Hepatic stellate cell (primary cell): ENCODE data around the gene PADI4.
"Not testable (repeated sequence)": the region's sequence is repeated elsewhere in the genome, so short reads cannot be mapped to it uniquely, and the experiment has no call there.

Source experiments
- DNase-seq: peaks from one replicate; pipeline ENCODE4 v3.0.0; 2011; ENCODE audit warnings: low spot score

Gene PADI4

DNA sequence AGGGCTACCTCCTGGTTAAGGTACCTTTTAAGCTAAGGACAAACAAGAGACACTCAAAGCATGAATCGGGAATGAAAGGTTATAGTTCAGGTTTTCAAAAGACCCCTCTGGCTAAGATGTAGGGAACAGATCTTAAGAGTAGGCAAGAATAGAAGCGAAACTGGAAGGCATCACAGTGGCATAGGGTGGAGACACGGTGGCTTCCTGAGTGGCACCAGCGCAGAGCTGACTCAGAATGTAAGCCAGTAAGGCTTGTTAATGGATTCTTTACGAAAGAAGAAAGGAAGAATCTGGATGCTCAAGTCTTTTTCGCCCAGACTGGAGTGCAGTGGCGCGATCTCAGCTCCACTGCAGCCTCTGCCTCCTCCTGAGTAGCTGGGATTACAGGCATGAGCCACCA, 85.2 kb downstream of the PADI4 start:
- no peak for DNase-seq

DNA sequence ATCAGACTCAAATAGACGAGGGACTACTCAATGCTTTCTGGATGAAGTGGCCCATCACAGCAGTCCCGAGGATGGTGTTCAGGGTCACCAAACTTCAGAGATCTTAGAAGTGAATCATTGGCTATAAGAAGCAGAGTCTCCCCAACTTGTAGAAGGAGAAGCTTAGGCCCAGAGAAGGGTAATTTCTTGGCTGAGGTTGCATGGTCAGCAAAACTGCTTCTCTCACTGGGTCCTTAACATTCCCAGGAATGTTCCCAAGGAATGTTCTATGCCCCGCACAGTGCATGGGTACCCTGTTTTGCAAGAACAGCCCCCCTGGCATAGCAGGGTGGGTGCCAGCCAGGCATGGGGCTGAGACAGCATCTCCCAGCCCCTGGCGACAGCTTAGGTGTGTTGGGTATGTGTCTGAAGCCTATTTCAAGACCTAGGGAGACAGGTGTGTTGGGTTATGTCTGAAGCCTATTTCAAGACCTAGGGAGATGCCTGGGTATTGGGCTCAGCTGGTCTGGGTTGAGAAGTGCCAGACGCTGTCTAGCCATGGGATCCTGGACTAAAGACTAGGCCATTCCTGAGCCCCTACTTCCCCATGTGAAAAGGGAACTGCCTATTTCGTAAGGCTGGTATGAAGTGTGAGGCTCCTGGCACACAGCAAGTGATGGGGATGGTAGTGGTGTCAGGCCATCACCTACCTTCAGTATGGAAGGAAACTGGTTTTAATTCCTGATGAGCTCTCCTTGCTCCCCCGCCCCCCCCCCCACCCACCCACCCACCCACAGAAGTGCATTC, 90.1 kb downstream of the PADI4 start:
- no peak for DNase-seq

DNA sequence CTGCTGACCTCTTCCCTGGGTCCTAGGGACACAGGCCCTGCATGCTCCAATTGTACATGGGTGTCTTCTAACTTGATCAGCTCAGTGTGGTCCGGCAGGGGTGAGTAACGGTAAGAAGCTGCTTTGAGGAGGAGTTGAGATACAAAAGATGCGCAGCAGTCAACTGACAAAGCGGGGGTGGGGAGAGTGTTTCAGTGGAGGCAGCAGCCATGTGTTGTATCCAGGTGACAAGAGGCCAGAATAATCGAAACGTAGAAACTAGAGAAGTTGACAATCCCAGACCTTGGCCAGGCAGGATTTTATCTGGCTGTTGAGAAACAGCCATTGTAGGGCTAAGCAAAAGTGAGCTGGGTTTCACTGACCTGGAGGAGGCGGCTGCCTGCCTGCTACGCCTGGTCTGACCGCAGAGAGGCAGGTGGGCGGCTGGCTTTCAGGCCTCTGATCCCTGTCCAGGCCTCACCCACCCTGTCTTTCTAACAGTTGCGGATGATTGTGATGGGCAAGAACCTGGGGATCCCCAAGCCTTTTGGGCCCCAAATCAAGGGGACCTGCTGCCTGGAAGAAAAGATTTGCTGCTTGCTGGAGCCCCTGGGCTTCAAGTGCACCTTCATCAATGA, 92.8 kb downstream of the PADI4 start:
- DNase-seq = no peak

DNA sequence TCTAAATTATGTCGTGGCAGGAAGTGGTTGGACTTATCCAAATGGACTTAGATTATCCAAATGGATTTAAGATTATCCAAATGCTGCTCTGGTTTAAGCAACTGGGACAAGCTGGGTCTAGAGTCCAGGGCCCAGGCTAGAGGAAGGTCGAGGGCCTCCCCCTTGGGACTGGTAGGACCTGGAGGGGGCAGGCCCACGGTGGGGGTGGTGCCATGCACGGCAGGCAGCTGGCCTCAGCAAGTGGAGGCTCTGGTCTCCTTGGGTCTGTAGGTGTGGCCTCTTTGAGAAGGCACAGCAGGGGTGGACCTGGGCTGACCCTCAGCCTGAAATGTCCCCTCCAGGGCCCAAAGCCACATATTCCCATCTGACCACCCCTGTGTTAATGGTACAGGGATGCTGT, 93.8 kb downstream of the PADI4 start:
- DNase-seq = no peak

- no peak for DNase-seq
These were observed 95.1 kb downstream of the PADI4 start for GRCh38 chr1:17403081-17403480.

DNA sequence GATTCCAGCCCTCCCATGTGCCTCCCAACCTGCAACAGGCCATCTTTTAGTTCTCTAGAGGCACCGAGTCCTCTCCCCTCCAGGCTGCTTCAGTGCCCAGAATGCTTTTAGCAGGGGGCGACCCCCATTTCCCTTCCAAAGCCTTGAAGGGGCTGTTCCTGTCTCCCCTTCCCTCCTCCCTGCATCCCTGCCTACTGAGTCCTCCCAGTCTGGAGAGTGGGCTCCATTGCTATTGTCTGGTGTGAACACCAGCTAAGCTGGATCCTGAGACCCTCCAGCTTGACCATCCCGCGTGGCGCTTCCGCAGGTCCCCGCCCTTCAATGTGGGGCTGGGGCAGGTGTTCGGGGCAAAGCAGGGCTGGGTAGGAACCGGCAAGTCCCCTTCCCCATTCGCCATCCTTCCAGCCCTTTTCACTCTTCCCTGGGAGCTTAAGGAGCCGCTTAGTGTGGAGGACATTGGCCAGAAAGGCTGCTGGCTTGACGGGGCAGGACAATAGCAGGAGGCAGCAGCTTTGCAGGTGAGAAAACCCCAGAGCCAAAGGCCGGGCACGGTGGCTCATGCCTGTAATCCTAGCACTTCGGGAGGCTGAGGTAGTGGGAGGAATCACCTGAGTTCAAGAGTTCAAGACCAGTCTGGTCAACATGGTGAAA, 96.2 kb downstream of the PADI4 start:
- DNase-seq = no peak

DNA sequence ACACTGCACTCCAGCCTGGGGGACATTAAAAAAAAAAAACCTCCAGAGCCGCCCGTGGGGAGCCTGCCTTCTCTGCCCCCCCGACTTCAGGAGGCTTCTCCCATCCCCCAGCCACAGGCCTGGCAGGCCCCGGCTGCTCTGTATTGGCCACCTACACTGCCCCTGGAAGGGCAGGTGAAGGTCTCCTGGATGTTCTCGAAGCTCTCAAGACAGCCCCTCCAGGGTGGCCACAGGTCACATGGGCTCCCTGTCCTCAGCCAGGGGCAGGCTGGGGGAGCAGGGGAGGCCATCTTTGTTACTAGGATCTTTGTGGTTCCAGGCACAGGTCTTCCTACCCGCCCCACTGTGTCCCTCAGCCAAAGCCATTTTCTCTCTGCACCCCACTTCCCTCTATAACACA, 96.8 kb downstream of the PADI4 start:
- DNase-seq = no peak

- DNase-seq = peak; percentile 85
These were observed 98.1 kb downstream of the PADI4 start for GRCh38 chr1:17405898-17406759.

GRCh38 chr1:17406760-17407475, 98.9 kb downstream of the PADI4 start:
- DNase-seq = not testable (repeated sequence)

DNA sequence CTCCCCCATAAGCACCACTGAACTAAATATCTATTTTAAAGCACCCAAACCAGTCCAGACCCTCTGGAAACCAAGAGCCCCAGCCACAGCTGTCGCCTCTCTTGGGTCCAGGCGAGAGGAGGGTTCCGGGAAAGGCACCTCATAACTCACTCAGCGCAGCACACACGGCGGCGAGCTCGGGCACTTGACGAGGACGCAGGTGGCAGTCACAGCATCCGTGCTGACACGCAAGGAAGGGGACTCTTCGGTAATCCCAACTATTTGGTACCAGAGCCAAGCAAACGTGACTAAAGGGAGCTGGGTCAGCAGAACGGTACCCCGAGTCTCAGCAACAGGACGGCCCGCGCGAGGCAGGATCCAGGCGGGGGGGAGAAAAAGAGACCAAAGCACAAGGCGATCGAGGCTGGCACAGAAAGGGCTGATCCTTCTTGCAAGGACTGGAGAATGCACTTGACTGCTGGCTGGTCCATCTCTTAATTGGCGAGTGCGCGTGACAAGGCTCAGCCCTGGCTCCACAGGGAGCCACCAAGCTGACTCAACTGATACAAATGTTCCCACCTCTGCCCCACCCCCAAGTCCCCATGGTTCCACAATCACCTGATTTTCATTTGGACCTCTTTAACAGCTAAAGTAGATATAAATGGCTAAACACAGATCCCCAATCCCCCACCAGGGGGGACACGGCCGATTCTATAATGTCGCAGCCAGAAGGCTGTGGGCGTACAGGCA, 100.0 kb downstream of the PADI4 start:
- not testable (repeated sequence) for DNase-seq

DNA sequence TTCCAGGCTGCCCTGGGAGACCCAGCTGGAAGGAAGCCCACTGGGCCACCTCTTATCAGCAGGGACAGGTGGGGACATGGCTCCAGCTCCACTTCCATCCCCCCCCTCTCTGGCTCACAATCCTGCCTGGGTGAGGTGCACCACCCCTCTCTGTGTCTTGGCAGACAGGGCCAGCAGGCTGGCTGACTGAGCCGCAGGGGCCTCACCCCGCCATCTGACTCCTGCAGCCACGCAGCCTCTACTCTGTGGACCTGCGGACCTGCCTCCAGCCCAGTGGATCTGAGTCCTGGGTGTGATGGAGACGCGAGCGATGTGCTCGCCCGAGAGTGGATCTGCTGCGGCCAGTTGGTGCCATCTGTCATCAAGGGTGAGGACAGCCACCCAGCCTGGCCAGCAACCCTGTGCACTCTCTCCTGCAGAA, 101.4 kb downstream of the PADI4 start:
- DNase-seq = no peak

DNA sequence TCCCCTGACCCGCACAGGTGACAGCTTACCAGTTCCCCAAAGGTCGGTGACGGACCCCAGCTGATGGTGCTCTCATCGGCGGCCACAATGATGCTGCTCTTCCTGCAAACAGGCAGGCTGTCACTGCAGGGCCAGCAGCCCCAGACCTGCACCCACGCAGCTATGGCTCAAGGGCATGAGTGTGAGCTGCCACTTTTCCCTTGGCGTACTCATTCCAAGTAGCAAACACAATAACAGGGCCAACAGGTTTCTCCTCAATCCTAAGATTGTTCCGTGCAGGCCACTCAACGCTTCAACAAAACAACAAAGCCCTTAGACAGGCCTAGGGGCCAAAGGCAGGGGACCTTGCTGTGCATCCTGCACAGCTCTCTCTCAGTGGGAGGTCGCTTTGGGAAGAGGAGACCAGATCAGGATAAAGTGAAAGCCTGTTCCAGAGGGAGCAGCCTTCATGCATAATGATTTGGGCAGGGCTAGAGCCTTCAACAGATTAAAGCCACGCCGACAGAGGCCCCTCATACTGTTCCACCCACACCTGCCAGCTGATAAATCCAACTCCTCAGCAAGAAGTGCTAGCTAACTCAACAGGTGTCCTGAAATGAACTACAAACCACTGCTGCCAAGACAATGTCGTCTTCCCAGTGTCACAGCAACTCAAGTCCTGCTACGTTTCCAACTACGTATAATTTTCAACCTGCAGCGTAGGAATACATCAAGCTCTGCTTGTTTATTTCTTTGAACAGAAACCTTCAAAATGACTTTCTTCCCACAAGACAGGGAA, 104.3 kb downstream of the PADI4 start:
- no peak for DNase-seq
